ENCODE data around the gene TIAL1. TPM values are rescaled to one million over a fixed set of nuclear protein-coding genes. Genes with fewer than 3 reads are reported as not detected.

Gene TIAL1
- total and polyA plus RNA-seq, 10 of the 15 experiments (the other 5 are each of a cell fraction or from before 2014, with no cell fraction given), result 26.0 to 159 (median 62.8) TPM

GRCh38 chr10:119598397-119598796 lies 1.6 kb upstream of the TIAL1 start:
- Histone ChIP-seq H3K9me3 (replicated peaks; ENCODE audit: control insufficient read depth, insufficient read depth, low read length) (no peaks in the 10 kb centered on the region; the same call in 2 of the 3 replicates), H3K27ac (ENCODE audit: control insufficient read depth, insufficient read depth) (peak overlapping the region; percentile 97), H3K4me3 (peak overlapping the region; percentile 66), H3K4me2 (ENCODE audit: control insufficient read depth, insufficient read depth) (peak overlapping the region; percentile 99), H3K36me3 (ENCODE audit: control insufficient read depth in 2 of 2, insufficient read depth in 2 of 2, low read length in 1 of 2) (no peaks in the 10 kb centered on the region), H3K27me3 (replicated peaks in 1 of 2; ENCODE audit: control insufficient read depth in 2 of 2, insufficient read depth in 2 of 2, low read length in 1 of 2) (no peaks in the 10 kb centered on the region), H3K4me1 (ENCODE audit: control insufficient read depth, insufficient read depth, low read length) (peaks cover 7% of the 10 kb centered on the region; the same call in 1 of the 2 replicates), H4K20me1 (ENCODE audit: control insufficient read depth, insufficient read depth) (no peaks in the 10 kb centered on the region), H2AFZ (ENCODE audit: control insufficient read depth, low read depth, low read length) (peak overlapping the region; percentile 86; the same call in 1 of the 2 replicates), H3K79me2 (ENCODE audit: control insufficient read depth, insufficient read depth, low read length) (peaks cover 43% of the 10 kb centered on the region), H3K9ac (ENCODE audit: control insufficient read depth, insufficient read depth, low read length) (peak overlapping the region; percentile 99)
- ChIA-PET SMC1A (ENCODE audit: uncharacterized antibody, unreplicated experiment) (interaction anchor here (0.7 to 7.1 kb wide), 7 partner anchors 14 to 266 kb away, joined by 3 to 59 read pairs (median 3); no protein-coding TSS in a partner anchor), CTCF (interaction anchor here (1.4 kb wide), 1 partner anchor 150 kb away, joined by 3 read pairs; no protein-coding TSS in a partner anchor), POLR2A (interaction anchor here (1.1 kb wide), 1 partner anchor 110 kb away, joined by 3 read pairs; no protein-coding TSS in a partner anchor), RAD21 (ENCODE audit: unreplicated experiment) (interaction anchor here (0.6 to 2.1 kb wide), 3 partner anchors 15 to 392 kb away, joined by 3 to 7 read pairs (median 5); partner anchors contain the start of gene RGS10)
- intact Hi-C loops (cut with micrococcal nuclease; ENCODE audit: unreplicated experiment), result loop anchor here (5.0 to 10.0 kb wide), 3 partner anchors 274 to 524 kb away; partner anchors contain the start of genes GRK5 and MCMBP
- ATAC-seq, result no peak
- 77% methylated on average over 7 of the region's 7 CpGs for WGBS (ENCODE audit: insufficient coverage, insufficient replicate concordance, low lambda C conversion rate, missing lambda C conversion rate)
- TF ChIP-seq RELA (IDR thresholded peaks at IDR 0.05; ENCODE audit: borderline replicate concordance, partially characterized antibody) (no peak), SP1 (IDR thresholded peaks at IDR 0.05; ENCODE audit: low read depth, low read length) (no peak), CBFB (IDR thresholded peaks at IDR 0.05; ENCODE audit: low read depth) (no peak), ZBED1 (IDR thresholded peaks at IDR 0.05; ENCODE audit: borderline replicate concordance) (no peak), EED (IDR thresholded peaks at IDR 0.05; ENCODE audit: low read depth) (no peak), FOS (IDR thresholded peaks at IDR 0.05; ENCODE audit: borderline replicate concordance, extremely low read depth, insufficient read length) (no peak), USF2 (IDR thresholded peaks at IDR 0.05; ENCODE audit: borderline replicate concordance, low read depth, low read length) (no peak), GATAD2B (conservative IDR thresholded peaks at IDR 0.05; ENCODE audit: low read depth) (no peak), SRF (IDR thresholded peaks at IDR 0.05; ENCODE audit: low read depth in 2 of 2, low read length in 2 of 2) (no peak), NR2F1 (conservative IDR thresholded peaks at IDR 0.05) (no peak), TBL1XR1 (IDR thresholded peaks at IDR 0.05; ENCODE audit: low read depth, low read length) (no peak), POLR2AphosphoS2 (IDR thresholded peaks at IDR 0.05; ENCODE audit: low read depth, low read length) (no peak), ZNF207 (IDR thresholded peaks at IDR 0.05; ENCODE audit: borderline replicate concordance) (no peak), RB1 (IDR thresholded peaks at IDR 0.05; ENCODE audit: borderline replicate concordance) (no peak), MYB (IDR thresholded peaks at IDR 0.05; ENCODE audit: borderline replicate concordance, low read depth, low read length) (no peak), CBX3 (IDR thresholded peaks at IDR 0.05; ENCODE audit: borderline replicate concordance, low read depth) (no peak), HDAC2 (IDR thresholded peaks at IDR 0.05) (no peak), POLR2AphosphoS5 (IDR thresholded peaks at IDR 0.05; ENCODE audit: low read length) (no peak)
- TF ChIP-seq, protein P1, sequence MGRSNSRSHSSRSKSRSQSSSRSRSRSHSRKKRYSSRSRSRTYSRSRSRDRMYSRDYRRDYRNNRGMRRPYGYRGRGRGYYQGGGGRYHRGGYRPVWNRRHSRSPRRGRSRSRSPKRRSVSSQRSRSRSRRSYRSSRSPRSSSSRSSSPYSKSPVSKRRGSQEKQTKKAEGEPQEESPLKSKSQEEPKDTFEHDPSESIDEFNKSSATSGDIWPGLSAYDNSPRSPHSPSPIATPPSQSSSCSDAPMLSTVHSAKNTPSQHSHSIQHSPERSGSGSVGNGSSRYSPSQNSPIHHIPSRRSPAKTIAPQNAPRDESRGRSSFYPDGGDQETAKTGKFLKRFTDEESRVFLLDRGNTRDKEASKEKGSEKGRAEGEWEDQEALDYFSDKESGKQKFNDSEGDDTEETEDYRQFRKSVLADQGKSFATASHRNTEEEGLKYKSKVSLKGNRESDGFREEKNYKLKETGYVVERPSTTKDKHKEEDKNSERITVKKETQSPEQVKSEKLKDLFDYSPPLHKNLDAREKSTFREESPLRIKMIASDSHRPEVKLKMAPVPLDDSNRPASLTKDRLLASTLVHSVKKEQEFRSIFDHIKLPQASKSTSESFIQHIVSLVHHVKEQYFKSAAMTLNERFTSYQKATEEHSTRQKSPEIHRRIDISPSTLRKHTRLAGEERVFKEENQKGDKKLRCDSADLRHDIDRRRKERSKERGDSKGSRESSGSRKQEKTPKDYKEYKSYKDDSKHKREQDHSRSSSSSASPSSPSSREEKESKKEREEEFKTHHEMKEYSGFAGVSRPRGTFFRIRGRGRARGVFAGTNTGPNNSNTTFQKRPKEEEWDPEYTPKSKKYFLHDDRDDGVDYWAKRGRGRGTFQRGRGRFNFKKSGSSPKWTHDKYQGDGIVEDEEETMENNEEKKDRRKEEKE (IDR thresholded peaks at IDR 0.05), result no peak
- TF ChIP-seq, protein P2, sequence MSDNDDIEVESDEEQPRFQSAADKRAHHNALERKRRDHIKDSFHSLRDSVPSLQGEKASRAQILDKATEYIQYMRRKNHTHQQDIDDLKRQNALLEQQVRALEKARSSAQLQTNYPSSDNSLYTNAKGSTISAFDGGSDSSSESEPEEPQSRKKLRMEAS (IDR thresholded peaks at IDR 0.05; ENCODE audit: low read depth, low read length), result no peak
- FAIRE-seq, result peak; percentile 52
- BruUV-seq (replicated peaks), result no TSS peak
- DNase-seq (ENCODE audit: low read depth, low spot score), result no peak
- in situ Hi-C loops (cut with MboI), result no loop called here
